ENCODE measurements around the gene LRP1B.
A peak's percentile ranks its signal among the peaks of the same experiment; 100 is the strongest.

LRP1B gene

DNA sequence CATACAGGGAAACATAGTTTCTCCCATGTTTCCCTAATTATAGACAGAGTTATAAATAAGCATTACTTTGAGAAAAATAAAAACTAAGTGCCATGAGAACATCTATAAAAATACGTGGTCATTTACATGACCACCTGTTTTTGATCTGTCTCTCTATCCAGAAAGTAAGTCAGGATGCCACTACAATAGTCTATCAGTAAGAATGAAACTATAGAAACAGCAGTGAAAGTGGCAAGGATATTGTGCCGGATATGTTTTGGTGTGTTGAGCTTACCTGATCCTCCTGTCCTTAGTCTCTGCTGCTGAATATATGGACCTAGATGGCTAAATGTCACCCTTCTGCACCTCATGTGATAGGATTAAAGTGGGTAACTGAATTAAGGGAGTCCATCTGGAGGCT, 512.4 kb downstream of the LRP1B start:
- TF ChIP-seq, protein P1, sequence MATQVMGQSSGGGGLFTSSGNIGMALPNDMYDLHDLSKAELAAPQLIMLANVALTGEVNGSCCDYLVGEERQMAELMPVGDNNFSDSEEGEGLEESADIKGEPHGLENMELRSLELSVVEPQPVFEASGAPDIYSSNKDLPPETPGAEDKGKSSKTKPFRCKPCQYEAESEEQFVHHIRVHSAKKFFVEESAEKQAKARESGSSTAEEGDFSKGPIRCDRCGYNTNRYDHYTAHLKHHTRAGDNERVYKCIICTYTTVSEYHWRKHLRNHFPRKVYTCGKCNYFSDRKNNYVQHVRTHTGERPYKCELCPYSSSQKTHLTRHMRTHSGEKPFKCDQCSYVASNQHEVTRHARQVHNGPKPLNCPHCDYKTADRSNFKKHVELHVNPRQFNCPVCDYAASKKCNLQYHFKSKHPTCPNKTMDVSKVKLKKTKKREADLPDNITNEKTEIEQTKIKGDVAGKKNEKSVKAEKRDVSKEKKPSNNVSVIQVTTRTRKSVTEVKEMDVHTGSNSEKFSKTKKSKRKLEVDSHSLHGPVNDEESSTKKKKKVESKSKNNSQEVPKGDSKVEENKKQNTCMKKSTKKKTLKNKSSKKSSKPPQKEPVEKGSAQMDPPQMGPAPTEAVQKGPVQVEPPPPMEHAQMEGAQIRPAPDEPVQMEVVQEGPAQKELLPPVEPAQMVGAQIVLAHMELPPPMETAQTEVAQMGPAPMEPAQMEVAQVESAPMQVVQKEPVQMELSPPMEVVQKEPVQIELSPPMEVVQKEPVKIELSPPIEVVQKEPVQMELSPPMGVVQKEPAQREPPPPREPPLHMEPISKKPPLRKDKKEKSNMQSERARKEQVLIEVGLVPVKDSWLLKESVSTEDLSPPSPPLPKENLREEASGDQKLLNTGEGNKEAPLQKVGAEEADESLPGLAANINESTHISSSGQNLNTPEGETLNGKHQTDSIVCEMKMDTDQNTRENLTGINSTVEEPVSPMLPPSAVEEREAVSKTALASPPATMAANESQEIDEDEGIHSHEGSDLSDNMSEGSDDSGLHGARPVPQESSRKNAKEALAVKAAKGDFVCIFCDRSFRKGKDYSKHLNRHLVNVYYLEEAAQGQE (IDR thresholded peaks at IDR 0.05; ENCODE audit: insufficient read depth in 1 of 2, low read depth in 2 of 2, low read length in 2 of 2): no peak
- TF ChIP-seq SIN3A (IDR thresholded peaks at IDR 0.05; ENCODE audit: borderline replicate concordance, insufficient read depth, low read length): no peak
- no peak for TF ChIP-seq POLR2AphosphoS5 (IDR thresholded peaks at IDR 0.05; ENCODE audit: low read depth, low read length)
- TF ChIP-seq FOXP2 (optimal IDR thresholded peaks at IDR 0.05; ENCODE audit: borderline replicate concordance, extremely low read depth, extremely low read length, insufficient read depth): no peak

DNA sequence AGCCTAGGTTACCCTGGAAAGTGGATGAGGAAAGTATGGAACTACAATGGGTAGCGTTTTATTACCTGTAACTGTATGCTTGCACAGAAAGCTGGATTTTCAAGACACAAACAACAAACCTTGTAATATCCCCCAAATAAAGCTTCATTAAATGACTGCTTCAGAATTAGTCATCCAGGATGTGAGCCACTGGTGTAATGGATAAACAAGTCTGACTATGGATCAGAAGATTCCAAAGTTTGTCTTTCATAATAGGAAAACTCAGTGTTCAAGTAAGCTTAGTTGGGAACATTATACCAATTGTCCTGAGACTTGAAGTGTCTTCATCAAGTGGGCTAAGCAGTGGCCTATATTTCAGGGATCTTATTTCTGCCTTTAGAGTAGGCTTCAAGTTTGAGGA, 518.8 kb downstream of the LRP1B start:
- TF ChIP-seq SIN3A (IDR thresholded peaks at IDR 0.05; ENCODE audit: borderline replicate concordance, insufficient read depth, low read length) (no peak), TAF1 (IDR thresholded peaks at IDR 0.05; ENCODE audit: borderline replicate concordance, insufficient read depth, low read length) (peak; percentile 34; the same call in 1 of the 2 replicates)

DNA sequence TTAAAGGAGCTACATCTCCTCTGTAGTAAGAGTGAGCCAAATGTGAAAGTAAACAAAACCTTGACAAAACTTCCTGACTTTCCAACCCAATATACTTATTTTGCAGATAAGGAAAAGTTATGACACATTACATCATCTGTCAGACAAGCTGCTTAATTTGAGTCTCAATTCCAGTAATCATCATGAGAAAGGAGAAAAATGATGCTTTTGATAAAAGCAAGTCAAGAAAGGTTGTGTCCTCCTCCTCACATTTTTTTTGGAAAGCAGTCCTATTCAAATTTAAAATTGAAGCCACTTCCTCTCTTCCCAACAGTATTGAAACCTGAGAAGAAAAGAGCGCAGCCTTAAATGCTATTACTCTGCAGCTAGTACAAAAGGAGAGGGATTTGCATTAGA, 519.6 kb downstream of the LRP1B start:
- TF ChIP-seq FOXP2 (optimal IDR thresholded peaks at IDR 0.05; ENCODE audit: borderline replicate concordance, extremely low read depth, extremely low read length, insufficient read depth): no peak
- peak; percentile 57; the same call in 1 of the 2 replicates for TF ChIP-seq TAF1 (IDR thresholded peaks at IDR 0.05; ENCODE audit: borderline replicate concordance, insufficient read depth, low read length)

DNA sequence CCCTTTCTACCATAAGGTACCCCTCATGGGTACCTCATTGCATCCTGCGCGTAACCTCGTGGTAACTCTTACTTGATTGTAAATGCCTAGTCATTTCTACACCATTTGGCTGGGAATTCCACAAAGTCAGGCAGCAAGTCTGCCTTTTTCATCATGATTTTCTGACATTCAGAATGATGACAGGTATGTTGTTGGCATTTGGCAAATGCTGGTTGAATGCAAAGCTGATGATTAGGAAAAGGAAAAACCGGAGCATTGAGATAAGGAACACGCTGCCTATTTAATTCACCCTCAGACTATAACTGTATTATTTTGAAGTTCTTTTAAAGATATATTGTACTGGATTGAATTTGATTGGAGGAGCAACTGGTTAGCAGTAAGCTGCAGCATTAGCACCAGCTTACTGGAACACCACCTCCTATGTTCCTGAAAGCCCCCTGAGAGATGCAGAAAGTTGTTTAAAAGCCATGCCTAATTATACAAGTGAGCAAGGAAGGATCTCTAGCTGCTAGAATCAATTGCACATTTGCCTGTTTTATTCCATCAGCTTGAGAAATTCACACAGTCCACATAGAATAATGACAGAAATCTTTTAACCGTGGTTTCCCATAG, 520.1 kb downstream of the LRP1B start:
- TF ChIP-seq FOXP2 (optimal IDR thresholded peaks at IDR 0.05; ENCODE audit: borderline replicate concordance, extremely low read depth, extremely low read length, insufficient read depth) (no peak), TAF1 (IDR thresholded peaks at IDR 0.05; ENCODE audit: borderline replicate concordance, insufficient read depth, low read length) (no peak), POLR2AphosphoS5 (IDR thresholded peaks at IDR 0.05; ENCODE audit: low read depth, low read length) (no peak), SIN3A (IDR thresholded peaks at IDR 0.05; ENCODE audit: borderline replicate concordance, insufficient read depth, low read length) (no peak)
- TF ChIP-seq, protein P1 (IDR thresholded peaks at IDR 0.05; ENCODE audit: insufficient read depth in 1 of 2, low read depth in 2 of 2, low read length in 2 of 2): no peak

DNA sequence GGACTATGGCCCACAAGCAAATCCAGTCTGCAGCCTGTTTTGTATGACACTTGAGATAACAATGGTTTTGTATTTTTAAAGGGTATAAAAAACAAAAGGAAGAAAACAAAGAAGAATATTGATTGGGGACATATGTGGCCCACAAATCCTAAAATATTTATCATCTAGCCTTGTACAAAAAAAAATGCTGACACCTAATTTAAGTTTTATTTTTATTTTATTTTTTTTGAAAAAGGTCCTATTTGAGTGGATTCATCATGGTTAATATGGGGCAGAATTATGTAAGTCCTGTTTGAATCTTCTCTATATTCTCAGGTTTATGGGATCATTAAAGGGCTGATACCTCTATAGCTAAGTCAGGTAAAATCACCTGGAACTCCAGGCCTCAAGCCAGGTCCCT, 525.7 kb downstream of the LRP1B start:
- TF ChIP-seq SIN3A (IDR thresholded peaks at IDR 0.05; ENCODE audit: borderline replicate concordance, insufficient read depth, low read length) (no peak), TAF1 (IDR thresholded peaks at IDR 0.05; ENCODE audit: borderline replicate concordance, insufficient read depth, low read length) (no peak), POLR2AphosphoS5 (IDR thresholded peaks at IDR 0.05; ENCODE audit: low read depth, low read length) (no peak), FOXP2 (optimal IDR thresholded peaks at IDR 0.05; ENCODE audit: borderline replicate concordance, extremely low read depth, extremely low read length, insufficient read depth) (no peak)
- TF ChIP-seq, protein P1 (IDR thresholded peaks at IDR 0.05; ENCODE audit: insufficient read depth in 1 of 2, low read depth in 2 of 2, low read length in 2 of 2): no peak

DNA sequence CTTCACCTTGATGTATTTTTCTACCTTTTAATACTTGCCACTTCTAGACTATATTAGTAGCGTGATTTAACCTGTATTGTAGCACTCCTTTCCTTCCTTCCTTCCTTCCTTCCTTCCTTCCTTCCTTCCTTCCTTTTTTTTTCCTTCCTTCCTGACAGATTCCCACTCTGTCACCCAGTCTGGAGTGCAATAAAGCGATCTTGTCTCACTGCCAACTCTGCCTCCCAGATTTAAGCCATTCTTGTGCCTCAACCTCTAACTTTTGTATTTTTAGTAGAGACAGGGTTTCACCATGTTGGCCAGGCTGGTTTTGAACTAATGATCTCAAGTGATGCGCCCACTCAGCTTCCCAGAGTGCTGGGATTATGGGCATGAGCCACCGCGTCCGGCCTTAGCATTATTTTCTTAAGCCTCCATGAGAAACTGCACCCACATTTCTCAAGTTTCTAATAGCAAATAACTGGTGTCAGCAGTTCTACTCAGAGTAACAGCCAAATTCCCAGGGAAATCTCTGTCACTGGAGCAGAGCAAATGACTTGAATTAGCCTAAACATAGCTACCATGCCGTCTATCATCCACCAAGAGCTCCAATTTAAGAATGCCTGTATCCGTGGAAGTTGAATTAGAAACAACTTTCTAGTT, 529.2 kb downstream of the LRP1B start:
- TF ChIP-seq TAF1 (IDR thresholded peaks at IDR 0.05; ENCODE audit: borderline replicate concordance, insufficient read depth, low read length): no peak
- no peak for TF ChIP-seq POLR2AphosphoS5 (IDR thresholded peaks at IDR 0.05; ENCODE audit: low read depth, low read length)
- TF ChIP-seq, protein P1 (IDR thresholded peaks at IDR 0.05; ENCODE audit: insufficient read depth in 1 of 2, low read depth in 2 of 2, low read length in 2 of 2): no peak
- no peak for TF ChIP-seq SIN3A (IDR thresholded peaks at IDR 0.05; ENCODE audit: borderline replicate concordance, insufficient read depth, low read length)
- no peak for TF ChIP-seq FOXP2 (optimal IDR thresholded peaks at IDR 0.05; ENCODE audit: borderline replicate concordance, extremely low read depth, extremely low read length, insufficient read depth)

Data from PFSK-1 (cell line).